HEK293T (cell line): ENCODE data around the gene NHS.

ENCODE experiments used
- ARNT ChIP-seq: fragments of 450-650 bp; IDR thresholded peaks from 2 replicates; pipeline ENCODE4 v1.6.1; 2017; ENCODE audit warnings: mild to moderate bottlenecking
- BHLHE40 ChIP-seq: fragments of 450-650 bp; IDR thresholded peaks from 2 replicates; pipeline ENCODE4 v1.6.1; 2016; ENCODE audit warnings: mild to moderate bottlenecking, moderate library complexity, borderline replicate concordance
- ELF4 ChIP-seq: fragments of 450-650 bp; IDR thresholded peaks from 2 replicates; pipeline ENCODE4 v1.6.1; 2017; ENCODE audit warnings: antibody characterized with exemption
- FOXA1 ChIP-seq: fragments of 450-650 bp; IDR thresholded peaks from 2 replicates; pipeline ENCODE4 v1.6.1; 2016; ENCODE audit warnings: mild to moderate bottlenecking
- FOXK2 ChIP-seq: fragments of 450-650 bp; IDR thresholded peaks from 2 replicates; pipeline ENCODE4 v1.6.1; 2016; ENCODE audit warnings: mild to moderate bottlenecking
- FOXM1 ChIP-seq: fragments of 450-650 bp; IDR thresholded peaks from 2 replicates; pipeline ENCODE4 v1.6.1; 2017; ENCODE audit warnings: mild to moderate bottlenecking, borderline replicate concordance
- HDGF ChIP-seq: fragments of 450-650 bp; IDR thresholded peaks from 2 replicates; pipeline ENCODE4 v1.6.1; 2017; ENCODE audit warnings: antibody characterized with exemption, borderline replicate concordance
- NFRKB ChIP-seq: fragments of 450-650 bp; IDR thresholded peaks from 2 replicates; pipeline ENCODE4 v1.6.1; 2016; ENCODE audit warnings: mild to moderate bottlenecking, moderate library complexity
- SP1 ChIP-seq: fragments of 450-650 bp; IDR thresholded peaks from 2 replicates; pipeline ENCODE4 v1.6.1; 2017
- TF ChIP-seq, protein P1 (sequence below): fragments of 450-650 bp; IDR thresholded peaks from 2 replicates; pipeline ENCODE4 v1.6.1; 2016

DNA sequence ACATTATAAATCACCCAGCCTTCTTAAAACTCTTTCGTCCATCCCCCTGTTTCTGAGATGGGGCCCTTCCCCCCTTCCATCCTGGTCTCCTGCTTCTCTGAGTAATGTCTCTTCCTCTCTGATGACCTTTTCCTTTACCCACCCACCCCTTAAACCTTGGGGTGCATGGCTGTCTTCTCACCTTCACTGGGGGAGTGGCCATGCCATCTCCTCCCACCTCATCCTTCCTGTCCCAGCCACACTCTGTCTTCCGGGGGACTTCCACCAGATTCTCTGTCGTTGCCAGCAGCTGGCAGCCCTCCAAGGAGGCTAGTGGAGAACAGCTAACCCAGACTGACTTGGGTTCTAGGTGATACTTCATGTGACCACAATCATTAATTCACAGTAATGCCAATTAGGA is 279.1 kb downstream of the NHS start:
- TF ChIP-seq NFRKB (no peak), FOXK2 (no peak), BHLHE40 (no peak), SP1 (no peak), ARNT (no peak), ELF4 (no peak), FOXM1 (no peak), HDGF (no peak), FOXA1 (no peak)
- TF ChIP-seq, protein P1, sequence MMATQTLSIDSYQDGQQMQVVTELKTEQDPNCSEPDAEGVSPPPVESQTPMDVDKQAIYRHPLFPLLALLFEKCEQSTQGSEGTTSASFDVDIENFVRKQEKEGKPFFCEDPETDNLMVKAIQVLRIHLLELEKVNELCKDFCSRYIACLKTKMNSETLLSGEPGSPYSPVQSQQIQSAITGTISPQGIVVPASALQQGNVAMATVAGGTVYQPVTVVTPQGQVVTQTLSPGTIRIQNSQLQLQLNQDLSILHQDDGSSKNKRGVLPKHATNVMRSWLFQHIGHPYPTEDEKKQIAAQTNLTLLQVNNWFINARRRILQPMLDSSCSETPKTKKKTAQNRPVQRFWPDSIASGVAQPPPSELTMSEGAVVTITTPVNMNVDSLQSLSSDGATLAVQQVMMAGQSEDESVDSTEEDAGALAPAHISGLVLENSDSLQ: 0 out of 2 replicates have a peak, but pooled peaks have one; percentile 2
